Thymus (tissue), 11 donors: ENCODE measurements around the gene HBEGF. TPM values are rescaled to one million over a fixed set of nuclear protein-coding genes. Genes with fewer than 3 reads are reported as not detected.

ENCODE experiments used
- DNase-seq, 9 donors: peaks; one replicate each; pipeline ENCODE4 v3.0.0-alpha.2; 2013; ENCODE audit warnings: low spot score in 9 of 9, low read depth in 6 of 9, missing footprints in 1 of 9
- H3K27ac ChIP-seq, 2 donors: one replicate each; pipeline ENCODE4 v1.5.1; 2013; ENCODE audit warnings: control low read depth in 1 of 2, low read depth in 1 of 2, low read length in 1 of 2, mild to moderate bottlenecking in 1 of 2, moderate library complexity in 1 of 2
- H3K27me3 ChIP-seq, 2 donors: one replicate each; pipeline ENCODE4 v1.5.1; 2013; ENCODE audit warnings: low read length in 1 of 2; ENCODE audit not compliant: control insufficient read depth in 2 of 2, insufficient read depth in 1 of 2
- H3K36me3 ChIP-seq, 2 donors: one replicate each; pipeline ENCODE4 v1.5.1; 2013; ENCODE audit warnings: low read length in 1 of 2, mild to moderate bottlenecking in 1 of 2, moderate library complexity in 1 of 2; ENCODE audit not compliant: control insufficient read depth in 2 of 2, insufficient read depth in 2 of 2
- H3K4me1 ChIP-seq, 2 donors: one replicate each; pipeline ENCODE4 v1.5.1; 2013; ENCODE audit warnings: low read length in 2 of 2; ENCODE audit not compliant: control insufficient read depth in 2 of 2, insufficient read depth in 2 of 2
- H3K4me3 ChIP-seq, 2 donors: one replicate each; pipeline ENCODE4 v1.5.1; 2013; ENCODE audit warnings: low read length in 2 of 2, control low read depth in 1 of 2, mild to moderate bottlenecking in 1 of 2
- H3K9me3 ChIP-seq, 2 donors: one replicate each; pipeline ENCODE4 v1.5.1; 2013; ENCODE audit warnings: low read length in 1 of 2, mild to moderate bottlenecking in 1 of 2; ENCODE audit not compliant: control insufficient read depth in 2 of 2, insufficient read depth in 1 of 2
- WGBS: extraction: QIAGEN DNeasy Blood & Tissue Kit; methylation state at CpG from one replicate; pipeline ENCODE4 v1.1.7; 2013; 5-methylcytosine and 5-hydroxymethylcytosine counted together
- polyA plus RNA-seq: library from polyadenylated mRNA; stranded (reverse); fragments of 200-250 nt; gene quantifications from one replicate; pipeline ENCODE4 v1.2.3, GENCODE V29; 2013
- total RNA-seq: library from RNA; stranded (reverse); fragments of 120-200 nt; gene quantifications from one replicate; pipeline ENCODE4 v1.2.4, GENCODE V29; 2013
- donor health status: healthy.

The HBEGF gene
- total and polyA plus RNA-seq, 2 donors: 1.7 to 4.2 TPM

- H3K9me3 ChIP-seq: no peaks in the 10 kb centered on the region
- H3K4me1 ChIP-seq: peaks cover 0 to 5% of the 10 kb centered on the region in 2 donors
- H3K4me3 ChIP-seq: peak overlapping the region in 1 of 2 donors; percentile 25
- peaks cover 0 to 5% of the 10 kb centered on the region in 2 donors for H3K27me3 ChIP-seq
- no peak overlapping the region for H3K27ac ChIP-seq
- WGBS: 73% methylated on average over 20 of the region's 20 CpGs
- DNase-seq: no peak
- no peaks in the 10 kb centered on the region for H3K36me3 ChIP-seq
Observed at GRCh38 chr5:140363631-140364471, 17.4 kb upstream of the HBEGF start.

- DNase-seq: peak in 6 of 9 donors; percentile 52 to 78 (median 66)
- 16% methylated on average over 29 of the region's 29 CpGs for whole genome bisulfite sequencing
Observed at GRCh38 chr5:140362875-140363630, 16.6 kb upstream of the HBEGF start.

GRCh38 chr5:140362311-140362710, 15.9 kb upstream of the HBEGF start:
- Histone ChIP-seq H3K36me3 (no peaks in the 10 kb centered on the region), H3K27me3 (peaks cover 0 to 8% of the 10 kb centered on the region in 2 donors), H3K4me1 (peaks cover 0 to 12% of the 10 kb centered on the region in 2 donors), H3K4me3 (no peak overlapping the region), H3K27ac (no peak overlapping the region), H3K9me3 (peaks cover 0 to 4% of the 10 kb centered on the region in 2 donors)
- DNase-seq: no peak
- 94% methylated on average over 8 of the region's 8 CpGs for WGBS

More at GRCh38 chr5:140362875-140363630, 16.6 kb upstream of the HBEGF start:
- no peak overlapping the region for H3K27ac ChIP-seq
- H3K4me3 ChIP-seq: peak overlapping the region; percentile 14 to 25
- H3K9me3 ChIP-seq: no peaks in the 10 kb centered on the region
- no peaks in the 10 kb centered on the region for H3K36me3 ChIP-seq
- H3K27me3 ChIP-seq: peaks cover 0 to 6% of the 10 kb centered on the region in 2 donors
- H3K4me1 ChIP-seq: peaks cover 0 to 5% of the 10 kb centered on the region in 2 donors

GRCh38 chr5:140361901-140362300, 15.5 kb upstream of the HBEGF start:
- 100% methylated on average over 2 of the region's 2 CpGs for WGBS
- H3K4me3 ChIP-seq: no peak overlapping the region
- no peaks in the 10 kb centered on the region for H3K36me3 ChIP-seq
- H3K9me3 ChIP-seq: peaks cover 0 to 6% of the 10 kb centered on the region in 2 donors
- no peak overlapping the region for H3K27ac ChIP-seq
- H3K27me3 ChIP-seq: peaks cover 0 to 8% of the 10 kb centered on the region in 2 donors
- DNase-seq: no peak
- peaks cover 0 to 16% of the 10 kb centered on the region in 2 donors for H3K4me1 ChIP-seq

GRCh38 chr5:140360681-140361479, 14.5 kb upstream of the HBEGF start:
- Histone ChIP-seq H3K27ac (no peak overlapping the region), H3K9me3 (peaks cover 0 to 6% of the 10 kb centered on the region in 2 donors), H3K36me3 (no peaks in the 10 kb centered on the region), H3K4me1 (peaks cover 0 to 16% of the 10 kb centered on the region in 2 donors), H3K27me3 (peaks cover 0 to 8% of the 10 kb centered on the region in 2 donors), H3K4me3 (no peak overlapping the region)
- WGBS: 95% methylated on average over 7 of the region's 7 CpGs
- DNase-seq: no peak

- no peak for DNase-seq
- H3K4me3 ChIP-seq: no peak within 1 kb of the TSS
- no peak within 1 kb of the TSS for H3K27ac ChIP-seq
- peaks cover 0 to 8% of the 10 kb centered on the region in 2 donors for H3K27me3 ChIP-seq
- H3K36me3 ChIP-seq: no peaks in the 10 kb centered on the region
- 93% methylated on average over 2 of the region's 2 CpGs for WGBS
- H3K4me1 ChIP-seq: peaks cover 0 to 16% of the 10 kb centered on the region in 2 donors
- H3K9me3 ChIP-seq: peaks cover 0 to 6% of the 10 kb centered on the region in 2 donors
Observed at GRCh38 chr5:140360101-140360500, 13.7 kb upstream of the HBEGF start, which contains the start of gene SLC4A9. Gene SLC4A9, plus strand, starts transcription at chr5:140360194. Its CDS starts 43 bp downstream, at chr5:140360237.

GRCh38 chr5:140358738-140359310, 12.4 kb upstream of the HBEGF start:
- Histone ChIP-seq H3K27me3 (peaks cover 0 to 6% of the 10 kb centered on the region in 2 donors), H3K4me1 (peaks cover 0 to 16% of the 10 kb centered on the region in 2 donors), H3K27ac (no peak overlapping the region), H3K36me3 (no peaks in the 10 kb centered on the region), H3K9me3 (peaks cover 0 to 6% of the 10 kb centered on the region in 2 donors), H3K4me3 (no peak overlapping the region)
- 96% methylated on average over 4 of the region's 4 CpGs for WGBS
- DNase-seq: no peak

GRCh38 chr5:140357726-140358093, 11.3 kb upstream of the HBEGF start:
- Histone ChIP-seq H3K27me3 (peaks cover 0 to 4% of the 10 kb centered on the region in 2 donors), H3K27ac (no peak overlapping the region), H3K9me3 (peaks cover 0 to 6% of the 10 kb centered on the region in 2 donors), H3K4me1 (peaks cover 0 to 11% of the 10 kb centered on the region in 2 donors), H3K4me3 (no peak overlapping the region), H3K36me3 (no peaks in the 10 kb centered on the region)
- DNase-seq: peak in 6 of 9 donors; percentile 42 to 74 (median 63)
- 2% methylated on average over 18 of the region's 18 CpGs for WGBS
